Measurements from ENCODE around the gene JPH3. TPM values are rescaled to one million over a fixed set of nuclear protein-coding genes. Genes with fewer than 3 reads are reported as not detected.

The JPH3 gene
- total RNA-seq, 2 experiments from 2014 or later: 0.07 to 0.12 TPM

DNA sequence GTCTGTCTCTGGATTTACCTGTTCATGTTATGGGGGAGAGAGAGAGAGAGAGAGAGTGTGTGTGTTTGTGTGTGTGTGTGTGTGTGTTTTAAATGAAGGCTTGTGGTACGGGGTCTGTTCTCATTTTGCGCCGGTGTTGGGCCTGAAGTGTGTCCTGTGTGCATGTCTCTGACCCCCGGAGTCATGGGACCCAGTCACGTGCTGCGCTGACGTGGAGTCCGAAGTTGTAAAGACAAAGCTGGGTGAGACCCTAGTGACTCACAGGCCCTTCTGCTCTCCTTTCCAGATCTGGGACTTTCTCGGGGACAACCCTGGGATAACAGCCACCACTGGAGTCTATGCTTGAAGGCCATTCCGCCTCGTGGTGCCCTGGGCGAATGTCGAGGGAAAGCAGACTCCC, 35.0 kb downstream of the JPH3 start:
- ChIA-PET CTCF (interaction anchor here (0.8 to 3.9 kb wide), 6 partner anchors 13 to 244 kb away, joined by 3 to 73 read pairs (median 22); no protein-coding TSS in a partner anchor), POLR2A (no interaction called here)

GRCh38 chr16:87638736-87639135, 36.4 kb downstream of the JPH3 start:
- Mint-ChIP-seq H3K4me3 (no peak overlapping the region), H3K27ac (no peak overlapping the region), H3K4me1 (ENCODE audit: low read depth) (peaks cover 11% of the 10 kb centered on the region), H3K27me3 (peaks cover 2% of the 10 kb centered on the region), H3K9me3 (no peaks in the 10 kb centered on the region), H3K36me3 (no peaks in the 10 kb centered on the region)
- ChIA-PET POLR2A (no interaction called here), CTCF (no interaction called here)
- no peak for DNase-seq
- intact Hi-C loops (cut with micrococcal nuclease): loop anchor here (5.0 to 10.0 kb wide), 2 partner anchors 129 to 1074 kb away; partner anchors contain the start of genes FOXC2 and KLHDC4

More for the DNA sequence above, 35.0 kb downstream of the JPH3 start:
- Mint-ChIP-seq H3K27ac (no peak overlapping the region), H3K4me3 (no peak overlapping the region), H3K27me3 (peaks cover 2% of the 10 kb centered on the region), H3K9me3 (no peaks in the 10 kb centered on the region), H3K36me3 (no peaks in the 10 kb centered on the region), H3K4me1 (ENCODE audit: low read depth) (peaks cover 11% of the 10 kb centered on the region)
- no peak for DNase-seq
- intact Hi-C loops (cut with micrococcal nuclease): loop anchor here (2.0 to 10.0 kb wide), 3 partner anchors 87 to 1073 kb away; partner anchors contain the start of genes FOXC2 and KLHDC4

GRCh38 chr16:87641721-87642120, 39.4 kb downstream of the JPH3 start:
- no peak overlapping the region for H3K27ac Mint-ChIP-seq
- H3K27me3 Mint-ChIP-seq: no peaks in the 10 kb centered on the region
- ChIA-PET POLR2A (no interaction called here), CTCF (no interaction called here)
- no peaks in the 10 kb centered on the region for H3K36me3 Mint-ChIP-seq
- intact Hi-C loops (cut with micrococcal nuclease): no loop called here
- no peak for DNase-seq
- no peak overlapping the region for H3K4me3 Mint-ChIP-seq
- H3K4me1 Mint-ChIP-seq (ENCODE audit: low read depth): no peaks in the 10 kb centered on the region
- H3K9me3 Mint-ChIP-seq: no peaks in the 10 kb centered on the region

GRCh38 chr16:87642491-87642890, 40.2 kb downstream of the JPH3 start:
- intact Hi-C loops (cut with micrococcal nuclease): no loop called here
- Mint-ChIP-seq H3K9me3 (no peaks in the 10 kb centered on the region), H3K27ac (no peak overlapping the region), H3K36me3 (no peaks in the 10 kb centered on the region), H3K27me3 (no peaks in the 10 kb centered on the region), H3K4me1 (ENCODE audit: low read depth) (no peaks in the 10 kb centered on the region), H3K4me3 (no peak overlapping the region)
- ChIA-PET POLR2A (no interaction called here), CTCF (no interaction called here)
- no peak for DNase-seq

DNA sequence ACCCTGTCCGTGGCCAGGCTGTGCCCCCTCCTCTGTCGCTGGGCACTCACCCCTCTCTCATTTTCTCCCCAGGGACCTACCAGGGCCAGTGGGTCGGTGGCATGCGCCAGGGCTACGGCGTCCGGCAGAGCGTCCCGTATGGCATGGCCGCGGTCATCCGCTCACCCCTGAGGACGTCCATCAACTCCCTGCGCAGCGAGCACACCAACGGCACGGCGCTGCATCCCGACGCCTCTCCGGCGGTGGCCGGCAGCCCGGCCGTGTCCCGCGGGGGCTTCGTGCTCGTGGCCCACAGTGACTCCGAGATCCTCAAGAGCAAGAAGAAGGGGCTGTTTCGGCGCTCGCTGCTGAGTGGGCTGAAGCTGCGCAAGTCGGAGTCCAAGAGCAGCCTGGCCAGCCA, 41.9 kb downstream of the JPH3 start:
- H3K4me1 Mint-ChIP-seq (ENCODE audit: low read depth): no peaks in the 10 kb centered on the region
- H3K9me3 Mint-ChIP-seq: no peaks in the 10 kb centered on the region
- H3K27ac Mint-ChIP-seq: no peak overlapping the region
- no peak overlapping the region for H3K4me3 Mint-ChIP-seq
- CTCF ChIA-PET: no interaction called here
- no peak for DNase-seq
- no peaks in the 10 kb centered on the region for H3K27me3 Mint-ChIP-seq
- no peaks in the 10 kb centered on the region for H3K36me3 Mint-ChIP-seq
- intact Hi-C loops (cut with micrococcal nuclease): no loop called here
- POLR2A ChIA-PET: no interaction called here

DNA sequence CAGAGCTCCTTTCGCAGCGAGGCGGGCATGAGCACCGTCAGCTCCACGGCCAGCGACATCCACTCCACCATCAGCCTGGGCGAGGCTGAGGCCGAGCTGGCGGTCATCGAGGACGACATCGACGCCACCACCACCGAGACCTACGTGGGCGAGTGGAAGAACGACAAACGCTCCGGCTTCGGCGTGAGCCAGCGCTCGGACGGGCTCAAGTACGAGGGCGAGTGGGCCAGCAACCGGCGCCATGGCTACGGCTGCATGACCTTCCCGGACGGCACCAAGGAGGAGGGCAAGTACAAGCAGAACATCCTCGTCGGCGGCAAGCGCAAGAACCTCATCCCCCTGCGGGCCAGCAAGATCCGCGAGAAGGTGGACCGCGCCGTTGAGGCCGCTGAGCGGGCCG, 42.3 kb downstream of the JPH3 start:
- Mint-ChIP-seq H3K27ac (no peak overlapping the region), H3K36me3 (no peaks in the 10 kb centered on the region), H3K9me3 (no peaks in the 10 kb centered on the region), H3K27me3 (no peaks in the 10 kb centered on the region), H3K4me3 (no peak overlapping the region), H3K4me1 (ENCODE audit: low read depth) (no peaks in the 10 kb centered on the region)
- intact Hi-C loops (cut with micrococcal nuclease): no loop called here
- ChIA-PET POLR2A (no interaction called here), CTCF (no interaction called here)
- DNase-seq: no peak

DNA sequence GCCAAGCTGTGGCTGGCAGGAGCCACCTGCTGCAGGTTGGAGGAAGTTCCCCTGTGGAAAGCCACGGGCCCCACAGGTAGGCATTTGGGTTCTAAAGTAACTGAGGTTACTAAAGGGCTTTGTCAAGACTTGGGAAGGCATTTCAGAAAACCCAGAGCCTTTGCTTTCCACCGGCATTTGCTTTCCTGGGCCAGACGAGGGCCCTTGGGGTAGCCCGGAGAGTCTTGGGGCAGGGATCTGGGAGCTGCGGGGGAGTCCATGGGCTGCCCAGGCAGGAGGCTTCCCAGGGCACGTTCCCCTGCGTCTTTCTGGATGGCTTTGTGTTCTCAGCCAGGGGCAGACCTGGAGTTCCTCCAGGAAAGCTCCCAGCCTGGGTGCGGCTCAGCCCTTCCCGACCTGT, 43.5 kb downstream of the JPH3 start:
- H3K4me3 Mint-ChIP-seq: no peak overlapping the region
- H3K36me3 Mint-ChIP-seq: no peaks in the 10 kb centered on the region
- H3K4me1 Mint-ChIP-seq (ENCODE audit: low read depth): no peaks in the 10 kb centered on the region
- ChIA-PET CTCF (interaction anchor here (1.4 kb wide), 1 partner anchor 10 kb away, joined by 5 read pairs; no protein-coding TSS in a partner anchor), POLR2A (no interaction called here)
- H3K27ac Mint-ChIP-seq: no peak overlapping the region
- intact Hi-C loops (cut with micrococcal nuclease): no loop called here
- no peak for DNase-seq
- no peaks in the 10 kb centered on the region for H3K27me3 Mint-ChIP-seq
- H3K9me3 Mint-ChIP-seq: no peaks in the 10 kb centered on the region

DNA sequence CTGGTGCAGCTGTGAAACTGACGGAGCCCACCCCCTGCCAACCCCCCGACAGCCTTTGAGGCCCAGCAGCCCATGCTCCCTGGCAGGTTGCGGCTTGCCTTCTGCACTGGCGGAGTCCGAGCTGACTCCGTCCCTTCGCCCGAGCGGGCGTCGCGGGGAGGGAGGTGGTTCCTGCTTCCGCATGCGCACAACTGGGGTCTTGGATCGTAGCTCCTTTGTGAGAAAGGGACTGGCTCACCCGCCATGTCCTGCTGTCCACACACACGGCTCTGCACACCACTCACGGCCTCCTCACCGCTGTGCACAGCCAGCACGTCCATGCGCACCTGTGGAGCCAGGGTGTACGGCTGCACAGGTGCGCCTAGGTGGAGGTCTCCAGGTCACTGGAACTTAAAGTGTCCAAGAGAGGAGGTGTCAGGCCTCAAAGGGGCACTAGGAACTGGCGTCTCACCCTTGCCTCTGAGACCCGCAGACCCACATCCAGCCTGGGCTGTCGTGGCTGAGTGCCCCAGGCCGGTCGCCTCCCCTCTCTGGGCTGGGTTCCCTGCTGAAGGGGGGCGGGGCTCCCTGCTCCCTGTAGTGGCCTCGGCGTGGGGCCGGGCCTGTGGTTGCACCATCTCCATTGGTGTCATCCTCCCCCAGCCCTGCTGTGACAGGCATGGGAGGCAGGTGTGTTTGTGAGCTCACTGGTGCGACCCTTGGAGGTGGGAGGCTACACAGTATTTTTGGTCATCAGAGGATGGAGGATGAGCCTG, 45.3 kb downstream of the JPH3 start:
- H3K27ac Mint-ChIP-seq: no peak overlapping the region
- no peaks in the 10 kb centered on the region for H3K4me1 Mint-ChIP-seq (ENCODE audit: low read depth)
- H3K27me3 Mint-ChIP-seq: no peaks in the 10 kb centered on the region
- H3K4me3 Mint-ChIP-seq: no peak overlapping the region
- ChIA-PET CTCF (interaction anchor here (0.6 to 1.4 kb wide), 3 partner anchors 11 to 65 kb away, joined by 3 to 5 read pairs (median 4); no protein-coding TSS in a partner anchor), POLR2A (no interaction called here)
- intact Hi-C loops (cut with micrococcal nuclease): no loop called here
- H3K36me3 Mint-ChIP-seq: no peaks in the 10 kb centered on the region
- no peak for DNase-seq
- H3K9me3 Mint-ChIP-seq: no peaks in the 10 kb centered on the region

- POLR2A ChIA-PET: no interaction called here
- H3K27ac Mint-ChIP-seq: no peak overlapping the region
- intact Hi-C loops (cut with micrococcal nuclease): no loop called here
Observed at GRCh38 chr16:87648236-87648635, 45.9 kb downstream of the JPH3 start.

GRCh38 chr16:87648698-87649487, 46.6 kb downstream of the JPH3 start:
- Mint-ChIP-seq H3K4me1 (ENCODE audit: low read depth) (no peaks in the 10 kb centered on the region), H3K36me3 (no peaks in the 10 kb centered on the region), H3K9me3 (no peaks in the 10 kb centered on the region), H3K27ac (no peak overlapping the region), H3K4me3 (no peak overlapping the region), H3K27me3 (no peaks in the 10 kb centered on the region)
- POLR2A ChIA-PET: no interaction called here
- CTCF ChIA-PET: interaction anchor here (0.6 to 0.9 kb wide), 2 partner anchors 13 to 249 kb away, joined by 3 to 4 read pairs; no protein-coding TSS in a partner anchor
- intact Hi-C loops (cut with micrococcal nuclease): no loop called here
- no peak for DNase-seq

More at GRCh38 chr16:87648236-87648635, 45.9 kb downstream of the JPH3 start:
- CTCF ChIA-PET: interaction anchor here (0.6 to 0.8 kb wide), 2 partner anchors 12 to 248 kb away, joined by 3 read pairs; no protein-coding TSS in a partner anchor
- Mint-ChIP-seq H3K9me3 (no peaks in the 10 kb centered on the region), H3K4me1 (ENCODE audit: low read depth) (no peaks in the 10 kb centered on the region), H3K36me3 (no peaks in the 10 kb centered on the region), H3K27me3 (no peaks in the 10 kb centered on the region), H3K4me3 (no peak overlapping the region)
- no peak for DNase-seq

DNA sequence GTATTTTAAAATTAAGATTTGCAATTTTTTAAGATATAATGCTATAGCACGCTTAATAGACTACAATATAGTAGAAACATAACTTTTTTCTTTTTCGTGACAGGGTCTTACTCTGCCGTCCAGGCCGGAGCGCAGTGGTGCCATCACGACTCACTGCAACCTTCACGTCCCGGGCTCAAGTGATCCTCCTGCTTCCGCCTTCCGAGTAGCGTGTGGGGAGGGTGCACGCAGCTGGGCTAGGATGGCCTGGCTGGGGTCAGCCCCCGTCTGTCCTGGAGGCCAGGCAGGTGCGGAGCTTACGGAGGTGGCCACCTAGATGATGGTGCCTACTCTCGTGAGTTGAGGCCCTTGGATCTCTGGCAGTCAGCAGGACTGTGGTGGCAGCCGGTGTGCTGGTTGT, 50.1 kb downstream of the JPH3 start:
- no peaks in the 10 kb centered on the region for H3K9me3 Mint-ChIP-seq
- H3K36me3 Mint-ChIP-seq: no peaks in the 10 kb centered on the region
- POLR2A ChIA-PET: no interaction called here
- no peaks in the 10 kb centered on the region for H3K4me1 Mint-ChIP-seq (ENCODE audit: low read depth)
- H3K4me3 Mint-ChIP-seq: no peak overlapping the region
- DNase-seq: no peak
- CTCF ChIA-PET: interaction anchor here (2.9 kb wide), 1 partner anchor 17 kb away, joined by 14 read pairs; no protein-coding TSS in a partner anchor
- no peak overlapping the region for H3K27ac Mint-ChIP-seq
- no peaks in the 10 kb centered on the region for H3K27me3 Mint-ChIP-seq
- intact Hi-C loops (cut with micrococcal nuclease): no loop called here

- H3K4me1 Mint-ChIP-seq (ENCODE audit: low read depth): no peaks in the 10 kb centered on the region
- no peak overlapping the region for H3K4me3 Mint-ChIP-seq
- intact Hi-C loops (cut with micrococcal nuclease): no loop called here
- ChIA-PET POLR2A (no interaction called here), CTCF (interaction anchor here (2.9 kb wide), 1 partner anchor 17 kb away, joined by 14 read pairs; no protein-coding TSS in a partner anchor)
- no peaks in the 10 kb centered on the region for H3K36me3 Mint-ChIP-seq
- H3K27me3 Mint-ChIP-seq: no peaks in the 10 kb centered on the region
- no peaks in the 10 kb centered on the region for H3K9me3 Mint-ChIP-seq
- DNase-seq: no peak
- no peak overlapping the region for H3K27ac Mint-ChIP-seq
Observed at GRCh38 chr16:87652799-87653198, 50.5 kb downstream of the JPH3 start.
